Measurements from ENCODE around the gene CMTM2. TPM values are rescaled to one million over a fixed set of nuclear protein-coding genes. Genes with fewer than 3 reads are reported as not detected.

The CMTM2 gene
- total and polyA plus RNA-seq, 4 donors = 1.3 TPM; not detected in 3

- ATAC-seq (ENCODE audit: low FRiP score) (peak; percentile 79), DNase-seq (peak; percentile 78 to 89)
Observed at GRCh38 chr16:66549284-66550131, 29.8 kb upstream of the CMTM2 start, which contains the start of gene TK2. TK2 (minus strand) TSS chr16:66550122; CDS start chr16:66550061, 61 bp downstream.

DNA sequence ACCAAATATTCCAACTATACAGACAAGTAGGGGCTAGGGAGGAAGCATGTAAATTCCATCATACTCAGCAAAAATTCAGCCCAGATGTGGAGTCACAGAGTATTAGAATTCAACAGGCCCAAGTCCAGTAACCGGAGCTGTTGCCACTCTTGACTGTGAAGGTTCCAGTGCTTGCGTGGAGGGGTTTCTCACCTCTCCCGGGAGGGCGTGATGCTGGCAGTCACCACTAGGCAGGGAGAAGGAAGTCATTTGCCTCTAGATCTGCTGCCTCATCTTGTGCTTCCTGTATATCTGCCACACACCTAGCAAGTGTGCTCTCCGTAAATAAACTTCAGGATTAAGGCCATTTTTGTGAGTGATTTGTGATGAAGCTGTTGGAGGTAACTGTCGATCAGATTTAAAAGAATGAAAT is 27.9 kb upstream of the CMTM2 start:
- no peak for ATAC-seq (ENCODE audit: low FRiP score)
- H3K36me3 ChIP-seq (ENCODE audit: control insufficient read depth in 1 of 2, insufficient read depth in 2 of 2, low read length in 1 of 2) = no peaks in the 10 kb centered on the region
- H3K27me3 ChIP-seq (ENCODE audit: control insufficient read depth in 1 of 2, insufficient read depth in 2 of 2, low read length in 1 of 2) = no peaks in the 10 kb centered on the region
- no peak overlapping the region for H3K27ac ChIP-seq (ENCODE audit: low read depth in 1 of 2, low read length in 2 of 2)
- 67 to 70% methylated on average over 6 of the region's 6 CpGs for WGBS, 2 donors
- H3K4me3 ChIP-seq (ENCODE audit: low read length in 2 of 2) = no peak overlapping the region
- H3K4me1 ChIP-seq (ENCODE audit: control insufficient read depth in 1 of 2, insufficient read depth in 2 of 2, low read length in 2 of 2) = peaks cover 3 to 5% of the 10 kb centered on the region in 2 donors
- H3K9me3 ChIP-seq (ENCODE audit: control insufficient read depth, low read length) = no peaks in the 10 kb centered on the region
- intact Hi-C loops (cut with DNase I) = loop anchor here in 1 of 2 donors (5.0 kb wide), 2 partner anchors 34 to 69 kb away; no protein-coding TSS in a partner anchor
- no peak for DNase-seq

More at GRCh38 chr16:66549284-66550131, 29.8 kb upstream of the CMTM2 start, which contains the start of gene TK2:
- H3K9me3 ChIP-seq (ENCODE audit: control insufficient read depth, low read length) = no peaks in the 10 kb centered on the region
- H3K27ac ChIP-seq (ENCODE audit: low read depth in 1 of 2, low read length in 2 of 2) = peak within 1 kb of the TSS; percentile 53 to 95
- H3K4me3 ChIP-seq (ENCODE audit: low read length in 2 of 2) = peak within 1 kb of the TSS; percentile 67 to 90
- H3K27me3 ChIP-seq (ENCODE audit: control insufficient read depth in 1 of 2, insufficient read depth in 2 of 2, low read length in 1 of 2) = no peaks in the 10 kb centered on the region
- 1% methylated on average over 72 to 80 of the region's 80 CpGs for WGBS, 2 donors
- intact Hi-C loops (cut with DNase I) = loop anchor here in 1 of 2 donors (5.0 kb wide), 2 partner anchors 32 to 67 kb away; no protein-coding TSS in a partner anchor
- peaks cover 1 to 3% of the 10 kb centered on the region in 2 donors for H3K4me1 ChIP-seq (ENCODE audit: control insufficient read depth in 1 of 2, insufficient read depth in 2 of 2, low read length in 2 of 2)
- H3K36me3 ChIP-seq (ENCODE audit: control insufficient read depth in 1 of 2, insufficient read depth in 2 of 2, low read length in 1 of 2) = no peaks in the 10 kb centered on the region

DNA sequence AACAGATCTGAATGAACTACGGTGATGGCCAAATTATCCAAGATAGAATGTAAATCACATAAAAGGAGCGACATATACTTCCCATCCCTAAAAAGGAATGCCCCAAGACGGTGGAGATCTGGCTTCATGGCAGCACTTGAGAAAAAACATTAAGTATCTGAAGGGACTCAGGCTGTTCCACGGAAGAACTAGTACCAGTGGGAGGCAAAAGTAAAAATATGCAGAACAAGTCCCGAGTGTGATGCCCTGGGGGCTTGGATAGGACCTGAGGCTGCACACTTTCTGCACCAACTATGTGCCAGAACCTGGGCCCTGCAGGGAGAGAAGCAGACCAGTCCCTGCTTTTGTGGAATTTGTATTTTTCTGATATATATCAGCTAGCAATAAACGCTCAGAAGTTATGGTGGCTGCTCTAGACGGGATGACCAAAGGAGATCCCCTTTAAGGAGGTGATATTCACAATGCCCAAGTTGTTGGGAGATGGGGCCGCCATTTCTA is 27.4 kb upstream of the CMTM2 start:
- H3K4me3 ChIP-seq (ENCODE audit: low read length in 2 of 2) = peak overlapping the region; percentile 49 to 56
- H3K9me3 ChIP-seq (ENCODE audit: control insufficient read depth, low read length) = no peaks in the 10 kb centered on the region
- ATAC-seq (ENCODE audit: low FRiP score) (no peak), DNase-seq (no peak)
- no peaks in the 10 kb centered on the region for H3K36me3 ChIP-seq (ENCODE audit: control insufficient read depth in 1 of 2, insufficient read depth in 2 of 2, low read length in 1 of 2)
- H3K27ac ChIP-seq (ENCODE audit: low read depth in 1 of 2, low read length in 2 of 2) = peak overlapping the region in 1 of 2 donors; percentile 92
- no peaks in the 10 kb centered on the region for H3K27me3 ChIP-seq (ENCODE audit: control insufficient read depth in 1 of 2, insufficient read depth in 2 of 2, low read length in 1 of 2)
- 34 to 38% methylated on average over 8 of the region's 8 CpGs for WGBS, 2 donors
- peaks cover 3 to 5% of the 10 kb centered on the region in 2 donors for H3K4me1 ChIP-seq (ENCODE audit: control insufficient read depth in 1 of 2, insufficient read depth in 2 of 2, low read length in 2 of 2)
- intact Hi-C loops (cut with DNase I) = loop anchor here in 1 of 2 donors (1.0 to 5.0 kb wide), 3 partner anchors 35 to 70 kb away; partner anchors contain the start of gene CMTM3

DNA sequence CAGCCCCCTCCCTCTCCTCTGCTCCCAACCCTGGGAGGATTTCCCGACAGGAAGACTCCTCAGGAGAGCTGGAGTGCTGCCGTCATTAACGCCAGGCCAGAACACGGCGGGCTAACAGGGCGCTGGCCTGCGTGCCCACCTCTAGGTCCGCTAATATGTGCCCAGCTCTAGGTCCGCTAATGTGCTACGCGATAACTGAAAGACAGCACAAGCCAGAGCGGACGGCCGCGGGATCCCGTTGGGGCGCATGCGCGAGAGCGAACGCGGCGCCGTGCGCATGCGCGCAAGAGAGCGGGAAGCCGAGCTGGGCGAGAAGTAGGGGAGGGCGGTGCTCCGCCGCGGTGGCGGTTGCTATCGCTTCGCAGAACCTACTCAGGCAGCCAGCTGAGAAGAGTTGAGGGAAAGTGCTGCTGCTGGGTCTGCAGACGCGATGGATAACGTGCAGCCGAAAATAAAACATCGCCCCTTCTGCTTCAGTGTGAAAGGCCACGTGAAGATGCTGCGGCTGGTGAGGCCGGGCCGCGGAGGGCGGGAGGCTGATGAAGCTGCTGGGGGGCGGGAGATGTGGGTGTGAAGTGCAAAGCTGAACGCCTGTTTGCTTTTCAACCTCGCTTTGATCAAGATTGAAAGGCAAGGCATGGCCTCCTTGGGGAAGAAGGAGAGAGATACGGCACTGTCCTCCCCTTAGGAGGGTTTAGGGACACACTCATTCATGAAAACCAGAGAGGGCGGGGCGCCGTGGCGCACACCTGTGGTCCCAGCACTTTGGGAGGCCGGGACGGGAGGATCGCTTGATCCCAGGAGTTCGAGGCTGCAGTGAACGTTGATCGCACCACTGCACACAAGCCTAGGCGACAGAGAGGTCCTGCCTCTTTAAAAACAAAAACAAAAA is 26.7 kb upstream of the CMTM2 start, which contains the start of gene CKLF:
Gene CKLF, plus strand, starts transcription at position 291 of the 892 bp plus-strand sequence. Its CDS starts 140 bp downstream, at position 431.
- ATAC-seq (ENCODE audit: low FRiP score) = peak; percentile 93
- Histone ChIP-seq H3K36me3 (ENCODE audit: control insufficient read depth in 1 of 2, insufficient read depth in 2 of 2, low read length in 1 of 2) (no peaks in the 10 kb centered on the region), H3K4me1 (ENCODE audit: control insufficient read depth in 1 of 2, insufficient read depth in 2 of 2, low read length in 2 of 2) (peaks cover 3 to 5% of the 10 kb centered on the region in 2 donors), H3K27me3 (ENCODE audit: control insufficient read depth in 1 of 2, insufficient read depth in 2 of 2, low read length in 1 of 2) (no peaks in the 10 kb centered on the region), H3K9me3 (ENCODE audit: control insufficient read depth, low read length) (no peaks in the 10 kb centered on the region), H3K27ac (ENCODE audit: low read depth in 1 of 2, low read length in 2 of 2) (peak within 1 kb of the TSS in 1 of 2 donors; percentile 92), H3K4me3 (ENCODE audit: low read length in 2 of 2) (peak within 1 kb of the TSS; percentile 62 to 64)
- 7 to 8% methylated on average over 63 of the region's 63 CpGs for WGBS, 2 donors
- DNase-seq = peak; percentile 93 to 97
- intact Hi-C loops (cut with DNase I) = loop anchor here in 1 of 2 donors (1.0 to 5.0 kb wide), 3 partner anchors 35 to 70 kb away; partner anchors contain the start of gene CMTM3

- Histone ChIP-seq H3K9me3 (ENCODE audit: control insufficient read depth, low read length) (no peaks in the 10 kb centered on the region), H3K36me3 (ENCODE audit: control insufficient read depth in 1 of 2, insufficient read depth in 2 of 2, low read length in 1 of 2) (no peaks in the 10 kb centered on the region), H3K4me1 (ENCODE audit: control insufficient read depth in 1 of 2, insufficient read depth in 2 of 2, low read length in 2 of 2) (peaks cover 3 to 5% of the 10 kb centered on the region in 2 donors), H3K4me3 (ENCODE audit: low read length in 2 of 2) (peak overlapping the region in 1 of 2 donors; percentile 64), H3K27me3 (ENCODE audit: control insufficient read depth in 1 of 2, insufficient read depth in 2 of 2, low read length in 1 of 2) (no peaks in the 10 kb centered on the region), H3K27ac (ENCODE audit: low read depth in 1 of 2, low read length in 2 of 2) (no peak overlapping the region)
- 30 to 39% methylated on average over 8 of the region's 8 CpGs for WGBS, 2 donors
- ATAC-seq (ENCODE audit: low FRiP score) = no peak
- DNase-seq = no peak
- intact Hi-C loops (cut with DNase I) = loop anchor here in 1 of 2 donors (5.0 kb wide), 2 partner anchors 36 to 71 kb away; no protein-coding TSS in a partner anchor
Observed at GRCh38 chr16:66553223-66553622, 26.0 kb upstream of the CMTM2 start.

DNA sequence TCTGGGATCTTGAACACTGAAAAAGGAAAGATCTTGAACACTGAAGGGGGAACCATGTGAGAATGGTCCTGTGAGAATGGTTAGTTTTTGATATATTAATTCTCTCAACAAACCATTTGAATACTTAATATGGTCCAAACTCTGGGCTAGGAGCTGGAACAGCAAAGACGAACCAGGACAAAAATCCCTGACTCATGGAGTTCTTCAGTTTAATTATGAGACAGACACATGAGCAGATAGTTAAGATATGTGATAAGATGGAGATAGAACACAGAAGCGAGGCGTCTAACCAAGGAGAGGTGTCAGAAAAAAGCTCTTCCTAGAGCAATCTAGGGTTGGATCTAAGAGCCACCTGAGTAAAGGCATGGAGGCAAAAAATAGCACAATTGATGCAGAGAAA is 25.2 kb upstream of the CMTM2 start:
- ATAC-seq (ENCODE audit: low FRiP score) (no peak), DNase-seq (no peak)
- Histone ChIP-seq H3K4me3 (ENCODE audit: low read length in 2 of 2) (no peak overlapping the region), H3K27ac (ENCODE audit: low read depth in 1 of 2, low read length in 2 of 2) (no peak overlapping the region), H3K9me3 (ENCODE audit: control insufficient read depth, low read length) (no peaks in the 10 kb centered on the region), H3K36me3 (ENCODE audit: control insufficient read depth in 1 of 2, insufficient read depth in 2 of 2, low read length in 1 of 2) (no peaks in the 10 kb centered on the region), H3K27me3 (ENCODE audit: control insufficient read depth in 1 of 2, insufficient read depth in 2 of 2, low read length in 1 of 2) (no peaks in the 10 kb centered on the region), H3K4me1 (ENCODE audit: control insufficient read depth in 1 of 2, insufficient read depth in 2 of 2, low read length in 2 of 2) (peaks cover 3 to 5% of the 10 kb centered on the region in 2 donors)
- intact Hi-C loops (cut with DNase I) = loop anchor here in 1 of 2 donors (5.0 kb wide), 2 partner anchors 37 to 72 kb away; no protein-coding TSS in a partner anchor
- 91 to 92% methylated on average over 3 of the region's 3 CpGs for WGBS, 2 donors

GRCh38 chr16:66554495-66554894 is 24.8 kb upstream of the CMTM2 start:
- WGBS, 2 donors = 89 to 90% methylated on average over 6 of the region's 6 CpGs
- peaks cover 3 to 5% of the 10 kb centered on the region in 2 donors for H3K4me1 ChIP-seq (ENCODE audit: control insufficient read depth in 1 of 2, insufficient read depth in 2 of 2, low read length in 2 of 2)
- intact Hi-C loops (cut with DNase I) = loop anchor here in 1 of 2 donors (5.0 kb wide), 2 partner anchors 37 to 72 kb away; no protein-coding TSS in a partner anchor
- no peak for ATAC-seq (ENCODE audit: low FRiP score)
- H3K27ac ChIP-seq (ENCODE audit: low read depth in 1 of 2, low read length in 2 of 2) = no peak overlapping the region
- H3K4me3 ChIP-seq (ENCODE audit: low read length in 2 of 2) = no peak overlapping the region
- DNase-seq = no peak
- H3K36me3 ChIP-seq (ENCODE audit: control insufficient read depth in 1 of 2, insufficient read depth in 2 of 2, low read length in 1 of 2) = no peaks in the 10 kb centered on the region
- no peaks in the 10 kb centered on the region for H3K9me3 ChIP-seq (ENCODE audit: control insufficient read depth, low read length)
- no peaks in the 10 kb centered on the region for H3K27me3 ChIP-seq (ENCODE audit: control insufficient read depth in 1 of 2, insufficient read depth in 2 of 2, low read length in 1 of 2)

GRCh38 chr16:66560107-66560506 is 19.2 kb upstream of the CMTM2 start:
- H3K36me3 ChIP-seq (ENCODE audit: control insufficient read depth in 1 of 2, insufficient read depth in 2 of 2, low read length in 1 of 2) = no peaks in the 10 kb centered on the region
- 79 to 90% methylated on average over 1 of the region's 1 CpG for WGBS, 2 donors

More at GRCh38 chr16:66560107-66560506, 19.2 kb upstream of the CMTM2 start:
- ATAC-seq (ENCODE audit: low FRiP score) (no peak), DNase-seq (no peak)
- no peak overlapping the region for H3K4me3 ChIP-seq (ENCODE audit: low read length in 2 of 2)
- intact Hi-C loops (cut with DNase I) = no loop called here
- H3K27ac ChIP-seq (ENCODE audit: low read depth in 1 of 2, low read length in 2 of 2) = no peak overlapping the region
- H3K4me1 ChIP-seq (ENCODE audit: control insufficient read depth in 1 of 2, insufficient read depth in 2 of 2, low read length in 2 of 2) = peaks cover 0 to 3% of the 10 kb centered on the region in 2 donors
- no peaks in the 10 kb centered on the region for H3K9me3 ChIP-seq (ENCODE audit: control insufficient read depth, low read length)
- no peaks in the 10 kb centered on the region for H3K27me3 ChIP-seq (ENCODE audit: control insufficient read depth in 1 of 2, insufficient read depth in 2 of 2, low read length in 1 of 2)
